AG08396 (cell line): ENCODE data around the gene TBC1D19.
"Not testable (repeated sequence)": the region's sequence is repeated elsewhere in the genome, so short reads cannot be mapped to it uniquely, and the experiment has no call there.

ENCODE experiments used
- DNase-seq: peaks from one replicate; pipeline ENCODE4 v3.0.0; 2012; ENCODE audit warnings: low spot score, mixed read lengths

TBC1D19 gene

GRCh38 chr4:26596843-26597242, 13.0 kb downstream of the TBC1D19 start:
- DNase-seq, result no peak

GRCh38 chr4:26601204-26601603, 17.3 kb downstream of the TBC1D19 start:
- no peak for DNase-seq

DNA sequence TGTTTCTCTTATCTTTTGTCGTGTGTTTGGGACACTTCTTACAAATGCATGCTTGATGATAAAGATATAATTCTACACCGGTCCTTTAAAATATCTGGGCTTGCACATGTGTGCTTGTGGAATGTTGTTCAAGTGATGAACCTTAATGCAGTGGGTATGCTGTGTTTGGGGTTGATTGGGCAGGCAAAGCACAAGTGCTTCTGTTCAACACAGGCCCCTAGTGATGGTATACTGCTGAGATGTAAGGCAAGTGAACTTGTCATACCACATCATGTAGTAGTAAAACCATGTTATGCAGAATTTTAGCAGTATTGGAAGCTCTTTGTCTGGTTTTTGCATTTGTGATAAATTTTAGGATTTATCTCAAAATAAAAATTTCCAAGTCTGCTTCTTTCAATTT, 23.9 kb downstream of the TBC1D19 start:
- no peak for DNase-seq

- DNase-seq, result no peak
Measured at GRCh38 chr4:26609391-26609790, 25.5 kb downstream of the TBC1D19 start.

- DNase-seq, result no peak
Measured at GRCh38 chr4:26609868-26610267, 26.0 kb downstream of the TBC1D19 start.

DNA sequence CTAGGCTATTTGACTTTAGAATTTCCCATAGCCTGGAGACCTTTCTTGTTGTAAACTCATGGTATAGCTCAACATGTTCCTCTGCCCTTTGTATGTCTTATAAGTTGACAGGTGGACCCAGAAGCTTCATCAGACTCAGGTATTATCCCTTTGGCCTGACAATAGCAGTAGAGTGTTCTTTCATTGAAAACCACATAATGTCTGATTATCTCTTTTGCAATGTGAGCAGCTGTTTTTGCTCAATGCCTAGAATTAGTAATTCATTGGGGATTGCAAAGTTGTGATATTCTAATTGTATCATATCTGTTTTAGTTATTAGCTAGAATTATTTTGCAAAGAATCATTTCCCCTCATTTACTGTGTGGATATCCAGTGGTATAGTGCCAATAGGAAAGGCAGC, 27.5 kb downstream of the TBC1D19 start:
- DNase-seq, result no peak

GRCh38 chr4:26611885-26612284, 28.0 kb downstream of the TBC1D19 start:
- DNase-seq, result no peak

DNA sequence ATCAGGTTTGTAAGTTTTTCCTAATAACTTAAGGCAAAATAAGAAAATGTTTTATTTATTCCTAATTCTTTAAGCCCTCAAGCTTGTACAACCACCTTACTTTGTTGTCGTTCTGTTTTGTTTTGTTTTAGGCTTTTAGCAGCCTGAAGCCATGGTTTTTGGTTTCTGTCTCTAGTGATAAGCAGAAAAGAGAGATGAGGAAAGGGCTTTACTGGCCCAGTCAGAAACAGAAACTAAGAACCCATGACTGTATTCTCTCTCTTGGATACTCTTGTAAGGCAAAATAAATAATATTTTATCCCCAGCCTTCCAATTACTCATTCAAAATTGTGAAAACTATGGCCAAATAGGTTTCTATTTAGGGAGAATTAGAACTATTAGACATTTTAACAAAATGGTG, 29.4 kb downstream of the TBC1D19 start:
- DNase-seq, result no peak

DNA sequence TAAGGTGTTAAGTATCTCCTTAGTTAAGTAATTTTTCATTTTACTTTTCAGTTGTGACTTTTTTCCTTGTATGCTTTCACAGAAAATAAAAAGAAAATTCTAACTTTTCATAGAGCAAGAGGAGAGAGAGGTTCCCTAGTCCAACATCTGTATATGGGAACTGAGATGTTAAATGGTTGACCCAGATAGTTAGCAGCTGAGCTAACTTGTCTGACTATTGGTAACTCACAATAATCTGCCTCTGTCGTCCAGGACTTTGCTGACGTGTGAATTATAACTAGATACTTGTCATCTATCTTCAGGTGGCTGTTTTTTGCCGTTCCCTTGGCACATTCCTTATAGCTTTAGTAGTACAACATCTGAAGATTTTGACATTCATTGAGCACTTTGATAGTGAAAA, 29.9 kb downstream of the TBC1D19 start:
- no peak for DNase-seq

DNA sequence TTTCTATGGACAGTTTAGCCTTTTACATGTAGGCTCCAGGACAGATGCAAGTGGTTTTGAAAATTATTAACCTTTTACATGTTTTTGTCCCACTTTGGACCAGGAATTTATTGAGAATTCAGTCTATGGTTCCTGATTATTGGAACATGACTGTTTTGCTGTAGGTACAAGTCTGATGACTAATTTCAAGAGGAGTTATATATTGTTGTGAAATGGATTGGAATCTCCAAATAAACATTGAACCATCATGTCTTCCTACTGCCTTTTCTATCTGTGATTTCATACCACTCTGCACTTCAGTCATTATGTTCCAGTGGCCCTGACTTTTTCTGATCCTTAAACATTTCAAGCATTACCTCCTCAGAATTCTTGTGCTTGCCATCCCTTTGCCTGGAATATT, 35.9 kb downstream of the TBC1D19 start:
- DNase-seq, result peak; percentile 43

DNA sequence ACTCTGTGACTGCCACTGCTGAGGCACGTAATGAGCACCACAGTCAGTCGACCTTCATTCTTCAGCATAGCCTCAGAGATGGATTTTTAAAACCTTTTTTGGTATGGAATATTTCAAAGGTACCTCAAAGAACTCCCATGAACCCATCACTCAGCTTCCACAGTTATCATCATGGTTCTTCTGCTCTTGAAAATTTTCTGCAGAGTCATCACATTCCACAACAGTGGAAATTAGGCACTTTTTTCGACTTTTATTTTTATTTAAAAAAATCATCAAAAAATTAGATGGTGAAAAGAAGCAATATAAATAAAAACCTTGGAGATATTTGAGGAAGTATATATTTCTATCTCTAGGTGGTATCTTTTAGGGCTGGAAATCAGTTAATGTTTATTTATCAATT, 37.5 kb downstream of the TBC1D19 start:
- no peak for DNase-seq

GRCh38 chr4:26622913-26623312, 39.0 kb downstream of the TBC1D19 start:
- DNase-seq, result no peak

- not testable (repeated sequence) for DNase-seq
Measured at GRCh38 chr4:26626658-26627057, 42.8 kb downstream of the TBC1D19 start.

- DNase-seq, result no peak
Measured at GRCh38 chr4:26632916-26633315, 49.0 kb downstream of the TBC1D19 start.

GRCh38 chr4:26634237-26634636, 50.4 kb downstream of the TBC1D19 start:
- DNase-seq, result no peak

DNA sequence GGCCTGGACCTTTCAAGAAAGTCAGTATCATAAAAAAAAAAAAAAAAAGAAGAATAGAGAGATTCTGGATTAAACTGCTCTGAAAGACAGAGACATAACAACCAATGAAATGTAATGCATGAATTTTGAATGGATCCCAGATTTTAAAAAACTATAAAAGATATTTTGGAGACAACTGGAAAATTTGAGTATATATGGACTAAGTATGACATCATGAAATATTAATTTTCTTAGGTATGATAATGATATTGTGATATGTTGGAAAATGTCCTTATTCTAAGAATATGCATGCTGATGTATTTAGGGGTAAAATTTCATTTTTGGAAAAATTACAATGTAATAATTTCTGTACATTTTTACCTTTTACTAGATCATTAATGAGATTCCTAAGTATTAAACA, 52.6 kb downstream of the TBC1D19 start:
- DNase-seq, result no peak

- DNase-seq, result not testable (repeated sequence)
Measured at GRCh38 chr4:26640639-26641038, 56.8 kb downstream of the TBC1D19 start.

GRCh38 chr4:26647523-26648224, 63.8 kb downstream of the TBC1D19 start:
- DNase-seq, result no peak

DNA sequence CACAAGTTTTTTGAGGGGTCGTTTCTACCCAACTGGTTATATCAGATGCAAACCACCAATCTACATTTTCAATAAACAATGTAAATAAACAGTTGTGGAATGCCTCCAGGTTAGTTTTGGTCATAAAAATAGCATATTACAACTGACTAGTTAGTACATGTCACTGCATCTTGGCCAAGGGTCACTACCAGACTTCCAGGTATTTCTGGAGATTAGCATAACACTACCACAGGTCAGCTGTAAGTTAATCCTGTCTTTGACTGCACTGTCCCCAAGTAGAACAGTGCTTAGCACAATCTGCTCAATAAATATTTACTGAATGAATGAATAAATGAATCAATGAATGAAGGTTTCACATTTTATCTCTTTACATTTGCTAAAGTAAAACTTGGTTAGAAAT, 64.4 kb downstream of the TBC1D19 start:
- DNase-seq, result no peak

DNA sequence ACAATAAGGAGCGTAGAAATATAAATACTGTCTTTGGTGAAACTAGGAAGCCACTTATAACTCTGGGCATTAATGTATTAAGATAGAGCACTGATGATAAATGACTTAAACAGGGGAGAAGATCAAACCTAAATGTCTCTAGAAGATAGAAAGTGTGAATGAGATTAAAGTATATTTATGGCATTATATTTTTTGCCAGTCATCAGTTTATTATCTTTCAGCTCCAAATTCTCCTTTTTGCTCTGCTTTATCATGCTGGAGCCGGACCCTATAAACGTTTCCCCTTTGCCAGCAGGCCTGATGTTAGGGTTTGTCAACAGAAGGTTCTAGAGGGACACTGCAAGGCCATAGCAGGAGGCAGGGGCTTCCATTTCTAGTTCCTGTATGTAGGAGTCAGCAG, 76.4 kb downstream of the TBC1D19 start:
- no peak for DNase-seq

- no peak for DNase-seq
Measured at GRCh38 chr4:26663888-26664287, 80.0 kb downstream of the TBC1D19 start.

GRCh38 chr4:26670903-26671537, 87.1 kb downstream of the TBC1D19 start:
- no peak for DNase-seq

- not testable (repeated sequence) for DNase-seq
Measured at GRCh38 chr4:26679040-26679695, 95.3 kb downstream of the TBC1D19 start.
